NT2/D1 (cell line): ENCODE measurements around the gene VPS36.
"Not testable (repeated sequence)": the region's sequence is repeated elsewhere in the genome, so short reads cannot be mapped to it uniquely, and the experiment has no call there.

ENCODE experiments used
- DNase-seq: peaks from one replicate; pipeline ENCODE4 v3.0.0-alpha.2; 2011; ENCODE audit warnings: low read depth, low spot score
- H3K27me3 ChIP-seq: 2 replicates; pipeline ENCODE4 v1.6.0; 2011; ENCODE audit warnings: mild to moderate bottlenecking; ENCODE audit not compliant: insufficient read length, insufficient read depth
- H3K36me3 ChIP-seq: 2 replicates; pipeline ENCODE4 v1.6.1; 2011; ENCODE audit warnings: mild to moderate bottlenecking, low read length, mixed read lengths; ENCODE audit not compliant: insufficient read depth, insufficient read length
- H3K4me1 ChIP-seq: 2 replicates; pipeline ENCODE4 v1.5.1; 2011; ENCODE audit not compliant: insufficient read depth, insufficient read length
- H3K4me3 ChIP-seq: 2 replicates; pipeline ENCODE4 v1.5.1; 2011; ENCODE audit warnings: low read depth; ENCODE audit not compliant: insufficient read length
- H3K9ac ChIP-seq: 2 replicates; pipeline ENCODE4 v1.6.0; 2011; ENCODE audit warnings: low read depth; ENCODE audit not compliant: insufficient read length
- H3K9me3 ChIP-seq: 2 replicates; pipeline ENCODE4 v1.5.1; 2011; ENCODE audit warnings: mild to moderate bottlenecking, low read length; ENCODE audit not compliant: insufficient read depth
- SUZ12 ChIP-seq: IDR thresholded peaks from 2 replicates; pipeline ENCODE4 v1.6.1; 2011; ENCODE audit not compliant: insufficient read length, insufficient read depth; ENCODE audit errors: extremely low read depth
- YY1 ChIP-seq: IDR thresholded peaks from 2 replicates; pipeline ENCODE4 v1.6.1; 2011; ENCODE audit not compliant: insufficient read length, insufficient read depth
- ZNF274 ChIP-seq: IDR thresholded peaks from 2 replicates; pipeline ENCODE4 v1.6.1; 2011; ENCODE audit warnings: mild to moderate bottlenecking, low read depth, low read length

VPS36 gene

GRCh38 chr13:52374389-52374788 is 76.0 kb downstream of the VPS36 start:
- H3K36me3 ChIP-seq, result no peaks in the 10 kb centered on the region
- H3K27me3 ChIP-seq, result no peaks in the 10 kb centered on the region
- H3K4me1 ChIP-seq, result no peaks in the 10 kb centered on the region
- TF ChIP-seq YY1 (no peak), SUZ12 (no peak), ZNF274 (no peak)
- H3K9ac ChIP-seq, result no peak overlapping the region
- no peak for DNase-seq
- H3K9me3 ChIP-seq, result no peaks in the 10 kb centered on the region
- H3K4me3 ChIP-seq, result no peak overlapping the region

- not testable (repeated sequence) for H3K9ac ChIP-seq, H3K9me3 ChIP-seq, H3K36me3 ChIP-seq, H3K4me3 ChIP-seq, H3K4me1 ChIP-seq, H3K27me3 ChIP-seq, DNase-seq
These were observed 77.2 kb downstream of the VPS36 start for GRCh38 chr13:52373277-52373676.

GRCh38 chr13:52371736-52372247 is 78.6 kb downstream of the VPS36 start:
- no peak for TF ChIP-seq SUZ12
- no peak for TF ChIP-seq ZNF274
- TF ChIP-seq YY1, result no peak
- H3K9ac ChIP-seq, result no peak overlapping the region
- no peak for DNase-seq
- no peaks in the 10 kb centered on the region for H3K4me1 ChIP-seq
- H3K4me3 ChIP-seq, result no peak overlapping the region
- H3K27me3 ChIP-seq, result no peaks in the 10 kb centered on the region
- no peaks in the 10 kb centered on the region for H3K9me3 ChIP-seq
- H3K36me3 ChIP-seq, result no peaks in the 10 kb centered on the region

GRCh38 chr13:52366291-52366690 is 84.1 kb downstream of the VPS36 start:
- H3K27me3 ChIP-seq, result no peaks in the 10 kb centered on the region
- H3K36me3 ChIP-seq, result no peaks in the 10 kb centered on the region
- TF ChIP-seq YY1 (no peak), ZNF274 (no peak), SUZ12 (no peak)
- H3K4me3 ChIP-seq, result no peak overlapping the region
- no peaks in the 10 kb centered on the region for H3K9me3 ChIP-seq
- H3K9ac ChIP-seq, result no peak overlapping the region
- no peak for DNase-seq
- no peaks in the 10 kb centered on the region for H3K4me1 ChIP-seq
